Left ventricle myocardium inferior (tissue), 1 donor: Measurements from ENCODE around the gene CLDN34. TPM values are rescaled to one million over a fixed set of nuclear protein-coding genes. Genes with fewer than 3 reads are reported as not detected.

Source experiments
- DNase-seq: peaks from one replicate; pipeline ENCODE4 v3.0.0-alpha.2; 2020
- H3K27ac ChIP-seq: fragments of 200-600 bp; replicated peaks from 2 replicates; pipeline ENCODE4 v1.8.0; 2021
- H3K27me3 ChIP-seq: fragments of 200-600 bp; 2 replicates; pipeline ENCODE4 v1.8.0; 2021; ENCODE audit warnings: low read depth
- H3K36me3 ChIP-seq: fragments of 200-600 bp; 2 replicates; pipeline ENCODE4 v1.8.0; 2021
- H3K4me1 ChIP-seq: fragments of 200-600 bp; 2 replicates; pipeline ENCODE4 v1.8.0; 2021
- H3K4me3 ChIP-seq: fragments of 200-600 bp; 2 replicates; pipeline ENCODE4 v1.8.0; 2021; ENCODE audit warnings: mild to moderate bottlenecking, moderate library complexity
- H3K9me3 ChIP-seq: fragments of 200-600 bp; replicated peaks from 2 replicates; pipeline ENCODE4 v1.8.0; 2021
- intact Hi-C: fragments of 100-400 bp; cut with micrococcal nuclease; formaldehyde crosslinking; loops from one replicate; pipeline ENCODE4 v1.11.0; 2022
- total RNA-seq: library from RNA; stranded (reverse); fragmentation: NEBNext Ultra II Directional; extraction: Animal tissue kit (Norgen Biotek cat#: 25700); gene quantifications from one replicate; pipeline ENCODE4 v1.2.1, GENCODE V29; 2021
- TF ChIP-seq, protein P1 (sequence below): fragments of 200-600 bp; IDR thresholded peaks from 2 replicates; pipeline ENCODE4 v1.8.0; 2021; ENCODE audit warnings: antibody characterized with exemption, mild to moderate bottlenecking, borderline replicate concordance
- donor health status: DM: no; HTN: yes; CAD: no; lungs with severe emphysema.

The CLDN34 gene
- total RNA-seq, 1 donor from 2014 or later = not detected

DNA sequence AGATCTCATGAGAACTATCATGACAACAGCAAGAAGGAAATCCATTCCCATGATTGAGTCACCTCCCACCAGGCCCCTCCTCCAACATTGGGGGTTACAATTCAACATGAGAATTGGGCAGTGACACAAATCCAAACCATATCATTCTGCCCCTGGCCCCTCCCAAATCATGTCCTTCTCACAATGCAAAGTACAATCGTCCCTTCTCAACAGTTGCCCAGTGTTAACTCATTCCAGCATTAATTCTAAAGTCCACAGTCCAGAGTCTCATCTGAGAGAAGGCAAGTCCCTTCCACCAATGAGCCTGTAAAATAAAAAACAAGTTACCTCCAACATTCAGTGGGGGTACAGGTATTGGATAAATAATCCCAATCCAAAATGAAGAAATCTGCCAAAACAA, 14.9 kb upstream of the CLDN34 start:
- DNase-seq = no peak
- no peaks in the 10 kb centered on the region for H3K9me3 ChIP-seq
- TF ChIP-seq, protein P1, sequence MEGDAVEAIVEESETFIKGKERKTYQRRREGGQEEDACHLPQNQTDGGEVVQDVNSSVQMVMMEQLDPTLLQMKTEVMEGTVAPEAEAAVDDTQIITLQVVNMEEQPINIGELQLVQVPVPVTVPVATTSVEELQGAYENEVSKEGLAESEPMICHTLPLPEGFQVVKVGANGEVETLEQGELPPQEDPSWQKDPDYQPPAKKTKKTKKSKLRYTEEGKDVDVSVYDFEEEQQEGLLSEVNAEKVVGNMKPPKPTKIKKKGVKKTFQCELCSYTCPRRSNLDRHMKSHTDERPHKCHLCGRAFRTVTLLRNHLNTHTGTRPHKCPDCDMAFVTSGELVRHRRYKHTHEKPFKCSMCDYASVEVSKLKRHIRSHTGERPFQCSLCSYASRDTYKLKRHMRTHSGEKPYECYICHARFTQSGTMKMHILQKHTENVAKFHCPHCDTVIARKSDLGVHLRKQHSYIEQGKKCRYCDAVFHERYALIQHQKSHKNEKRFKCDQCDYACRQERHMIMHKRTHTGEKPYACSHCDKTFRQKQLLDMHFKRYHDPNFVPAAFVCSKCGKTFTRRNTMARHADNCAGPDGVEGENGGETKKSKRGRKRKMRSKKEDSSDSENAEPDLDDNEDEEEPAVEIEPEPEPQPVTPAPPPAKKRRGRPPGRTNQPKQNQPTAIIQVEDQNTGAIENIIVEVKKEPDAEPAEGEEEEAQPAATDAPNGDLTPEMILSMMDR = no peak
- H3K27ac ChIP-seq = no peak overlapping the region
- H3K4me3 ChIP-seq = no peak overlapping the region
- H3K27me3 ChIP-seq = no peaks in the 10 kb centered on the region
- no peaks in the 10 kb centered on the region for H3K4me1 ChIP-seq
- H3K36me3 ChIP-seq = no peaks in the 10 kb centered on the region
- intact Hi-C loops = no loop called here

DNA sequence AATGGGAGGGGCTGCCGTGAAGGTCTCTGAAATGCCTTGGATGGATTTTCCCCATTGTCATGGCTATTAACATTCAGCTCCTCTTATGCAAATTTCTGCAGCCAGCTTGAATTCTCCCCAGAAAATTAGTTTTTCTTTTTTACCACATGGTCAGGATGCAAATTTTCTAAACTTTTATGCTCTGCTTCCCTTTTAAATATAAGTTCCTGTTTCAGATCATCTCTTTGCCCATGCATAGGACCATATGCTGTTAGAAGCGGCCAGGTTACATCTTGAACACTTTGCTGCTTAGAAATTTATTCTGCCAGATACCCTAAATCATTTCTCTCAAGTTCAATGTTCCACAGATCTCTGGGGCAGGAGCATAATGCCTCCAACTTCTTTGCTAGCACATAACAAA, 13.8 kb upstream of the CLDN34 start:
- intact Hi-C loops = no loop called here
- Histone ChIP-seq H3K9me3 (no peaks in the 10 kb centered on the region), H3K4me1 (no peaks in the 10 kb centered on the region), H3K27ac (no peak overlapping the region), H3K36me3 (no peaks in the 10 kb centered on the region), H3K27me3 (no peaks in the 10 kb centered on the region), H3K4me3 (no peak overlapping the region)
- TF ChIP-seq, protein P1 = no peak
- DNase-seq = no peak

DNA sequence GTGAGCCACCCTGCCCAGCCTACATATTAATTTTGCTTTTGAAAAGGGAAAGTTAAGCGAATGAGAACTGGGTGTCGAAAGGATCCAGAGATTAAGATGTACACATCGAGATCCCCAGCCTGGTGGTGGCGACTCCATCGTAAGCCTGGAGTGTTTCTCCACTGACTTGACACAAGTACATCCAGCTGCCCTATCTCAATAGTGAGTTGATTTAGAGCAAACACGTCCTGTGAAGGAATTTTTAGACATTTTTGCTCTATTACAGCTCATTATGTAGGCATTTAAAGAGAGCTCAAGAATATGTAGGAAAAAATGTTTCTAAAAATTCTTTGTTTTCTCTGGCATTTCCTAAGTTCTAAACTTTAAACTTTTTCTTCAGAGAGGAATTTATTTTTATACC, 11.7 kb upstream of the CLDN34 start:
- Histone ChIP-seq H3K27me3 (no peaks in the 10 kb centered on the region), H3K27ac (no peak overlapping the region), H3K9me3 (no peaks in the 10 kb centered on the region), H3K4me1 (no peaks in the 10 kb centered on the region), H3K36me3 (no peaks in the 10 kb centered on the region), H3K4me3 (no peak overlapping the region)
- no peak for DNase-seq
- TF ChIP-seq, protein P1 = no peak
- intact Hi-C loops = no loop called here

DNA sequence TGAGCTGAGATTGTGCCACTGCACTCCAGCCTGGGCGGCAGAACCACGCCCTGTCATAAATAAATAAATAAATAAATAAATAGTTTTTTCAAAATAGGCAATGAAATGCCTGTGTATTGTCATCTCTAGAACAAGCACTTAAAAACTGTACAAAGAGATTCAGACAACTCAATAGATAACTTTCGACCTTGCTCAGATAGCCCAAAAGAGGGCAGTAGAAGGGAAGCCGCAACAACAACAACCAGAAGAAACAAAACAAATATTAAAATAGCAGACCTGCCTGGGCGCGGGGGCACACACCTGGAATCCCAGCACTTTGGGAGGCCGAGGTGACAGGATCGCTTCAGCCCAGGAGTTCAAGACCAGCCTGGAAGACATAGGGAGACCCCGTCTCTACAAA, 9.4 kb upstream of the CLDN34 start:
- TF ChIP-seq, protein P1 = no peak
- intact Hi-C loops = no loop called here
- Histone ChIP-seq H3K4me3 (no peak overlapping the region), H3K27ac (no peak overlapping the region), H3K36me3 (no peaks in the 10 kb centered on the region), H3K4me1 (no peaks in the 10 kb centered on the region), H3K9me3 (no peaks in the 10 kb centered on the region), H3K27me3 (no peaks in the 10 kb centered on the region)
- DNase-seq = no peak

DNA sequence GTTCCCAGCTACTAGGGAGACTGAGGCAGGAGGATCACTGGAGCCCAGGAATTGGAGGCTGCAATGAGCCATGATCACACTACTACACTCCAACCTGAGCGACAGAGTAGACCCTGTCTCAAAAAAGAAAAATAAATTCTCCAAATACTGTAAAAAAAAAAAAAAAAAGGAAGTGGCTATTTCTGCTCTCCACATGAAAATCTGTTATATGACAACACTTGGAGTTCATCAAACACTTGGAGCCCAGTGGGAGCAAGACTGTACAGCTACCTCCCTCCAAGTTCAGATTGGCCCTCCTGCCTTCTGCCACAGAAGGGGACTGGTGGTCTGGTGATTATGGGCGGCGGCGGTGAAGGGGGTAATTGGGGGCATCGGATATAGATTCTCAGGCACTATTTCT, 9.0 kb upstream of the CLDN34 start:
- no peak for DNase-seq
- Histone ChIP-seq H3K36me3 (no peaks in the 10 kb centered on the region), H3K9me3 (no peaks in the 10 kb centered on the region), H3K27me3 (no peaks in the 10 kb centered on the region), H3K27ac (no peak overlapping the region), H3K4me3 (no peak overlapping the region), H3K4me1 (no peaks in the 10 kb centered on the region)
- TF ChIP-seq, protein P1 = no peak
- intact Hi-C loops = no loop called here

DNA sequence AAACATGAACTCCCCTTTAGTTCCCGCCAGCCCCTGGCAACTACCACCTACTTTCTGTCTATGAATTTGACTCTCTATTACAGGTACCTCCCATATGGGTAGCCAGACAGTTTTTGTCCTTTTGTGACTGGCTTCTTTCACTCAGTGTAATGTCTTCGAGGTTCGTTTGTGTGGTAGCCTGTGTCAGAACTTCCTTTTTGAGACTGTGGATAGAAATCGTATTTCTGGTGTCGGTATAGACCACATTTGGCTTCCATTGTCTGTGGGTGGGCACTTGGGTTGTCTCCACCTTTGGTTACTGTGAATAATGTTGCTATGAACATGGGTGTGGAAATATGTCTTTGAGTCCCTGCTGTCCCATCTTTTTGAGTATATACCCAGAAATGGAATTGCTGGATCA, 5.4 kb upstream of the CLDN34 start:
- TF ChIP-seq, protein P1 = no peak
- Histone ChIP-seq H3K4me1 (no peaks in the 10 kb centered on the region), H3K36me3 (no peaks in the 10 kb centered on the region), H3K27ac (no peak overlapping the region), H3K4me3 (no peak overlapping the region), H3K9me3 (no peaks in the 10 kb centered on the region), H3K27me3 (no peaks in the 10 kb centered on the region)
- intact Hi-C loops = no loop called here
- no peak for DNase-seq
